Stimulated activated naive CD4-positive, alpha-beta T cell (primary cell): Measurements from ENCODE around the gene TSTD2.

Source experiments
- DNase-seq, 6 experiments: peaks; one replicate each; lab custom pipeline; 2025; lab: John Stamatoyannopoulos, UW

The TSTD2 gene

GRCh38 chr9:97562542-97562941 lies 70.6 kb downstream of the TSTD2 start:
- DNase-seq, result no peak

- no peak for DNase-seq
These were observed 71.7 kb downstream of the TSTD2 start for GRCh38 chr9:97561501-97561900.

- no peak for DNase-seq
These were observed 72.3 kb downstream of the TSTD2 start for GRCh38 chr9:97560851-97561250.

- DNase-seq, result no peak
These were observed 73.0 kb downstream of the TSTD2 start for GRCh38 chr9:97560154-97560553.

- no peak for DNase-seq
These were observed 74.1 kb downstream of the TSTD2 start for GRCh38 chr9:97559111-97559514.

- DNase-seq, result no peak
These were observed 74.5 kb downstream of the TSTD2 start for GRCh38 chr9:97558701-97559101.

- no peak for DNase-seq
These were observed 75.5 kb downstream of the TSTD2 start for GRCh38 chr9:97557606-97558095.

GRCh38 chr9:97556721-97557605 lies 76.2 kb downstream of the TSTD2 start:
- no peak for DNase-seq

GRCh38 chr9:97556036-97556720 lies 77.0 kb downstream of the TSTD2 start:
- no peak for DNase-seq

- no peak for DNase-seq
These were observed 78.0 kb downstream of the TSTD2 start for GRCh38 chr9:97555164-97555563.

- no peak for DNase-seq
These were observed 78.5 kb downstream of the TSTD2 start for GRCh38 chr9:97554566-97555075.

GRCh38 chr9:97553841-97554240 lies 79.3 kb downstream of the TSTD2 start:
- DNase-seq, result no peak

GRCh38 chr9:97553141-97553540 lies 80.0 kb downstream of the TSTD2 start:
- no peak for DNase-seq

GRCh38 chr9:97551308-97551707 lies 81.9 kb downstream of the TSTD2 start:
- DNase-seq, result no peak

- no peak for DNase-seq
These were observed 82.8 kb downstream of the TSTD2 start for GRCh38 chr9:97550386-97550785.
